HG03045 (cell line): ENCODE measurements around the gene CLPX.
"Not testable (repeated sequence)": the region's sequence is repeated elsewhere in the genome, so short reads cannot be mapped to it uniquely, and the experiment has no call there.

ENCODE experiments used
- ATAC-seq: cut with Tn5 transposase; IDR thresholded peaks from one replicate; pipeline ENCODE4 v1.9.1; 2021; ENCODE audit warnings: mild to moderate bottlenecking, moderate library complexity; ENCODE audit not compliant: unreplicated experiment

The CLPX gene

DNA sequence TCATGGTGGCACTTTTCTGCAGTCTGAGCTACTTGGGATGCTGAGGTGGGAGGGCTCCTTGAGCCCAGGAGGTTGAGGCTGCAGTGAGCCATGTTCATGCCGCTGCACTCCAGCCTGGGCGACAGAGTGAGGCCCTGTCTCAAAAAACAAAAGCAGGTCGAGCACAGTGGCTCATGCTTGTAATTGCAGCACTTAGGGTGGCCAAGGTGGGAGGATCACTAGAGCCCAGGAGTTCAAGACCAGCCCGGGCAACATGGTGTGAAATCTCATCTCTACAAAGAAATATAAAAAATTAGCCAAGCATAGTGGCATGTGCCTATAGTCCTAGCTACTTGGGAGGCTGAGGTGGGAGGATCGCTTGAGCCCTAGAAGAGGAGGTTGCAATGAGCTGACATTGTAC is 80.1 kb downstream of the CLPX start:
- ATAC-seq, result no peak

DNA sequence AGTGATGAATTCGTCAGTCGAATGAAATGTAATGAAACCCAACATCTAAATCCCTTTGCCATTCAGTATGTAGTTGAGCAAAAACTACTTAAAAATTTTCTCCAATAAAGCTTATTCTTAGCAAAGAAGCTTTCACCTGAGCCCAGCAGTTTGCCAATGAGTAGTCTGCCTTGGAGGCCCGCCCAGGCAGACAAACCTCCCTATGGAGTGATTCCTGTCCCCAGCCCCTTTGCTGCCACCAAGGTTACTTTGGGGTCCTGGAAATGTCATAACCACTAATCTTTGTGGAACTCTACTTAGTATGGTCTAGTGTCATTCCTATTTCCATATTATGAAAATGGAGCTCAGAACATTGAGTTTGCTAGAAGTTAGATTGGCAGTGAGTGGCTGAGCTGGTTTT is 82.2 kb downstream of the CLPX start:
- no peak for ATAC-seq

DNA sequence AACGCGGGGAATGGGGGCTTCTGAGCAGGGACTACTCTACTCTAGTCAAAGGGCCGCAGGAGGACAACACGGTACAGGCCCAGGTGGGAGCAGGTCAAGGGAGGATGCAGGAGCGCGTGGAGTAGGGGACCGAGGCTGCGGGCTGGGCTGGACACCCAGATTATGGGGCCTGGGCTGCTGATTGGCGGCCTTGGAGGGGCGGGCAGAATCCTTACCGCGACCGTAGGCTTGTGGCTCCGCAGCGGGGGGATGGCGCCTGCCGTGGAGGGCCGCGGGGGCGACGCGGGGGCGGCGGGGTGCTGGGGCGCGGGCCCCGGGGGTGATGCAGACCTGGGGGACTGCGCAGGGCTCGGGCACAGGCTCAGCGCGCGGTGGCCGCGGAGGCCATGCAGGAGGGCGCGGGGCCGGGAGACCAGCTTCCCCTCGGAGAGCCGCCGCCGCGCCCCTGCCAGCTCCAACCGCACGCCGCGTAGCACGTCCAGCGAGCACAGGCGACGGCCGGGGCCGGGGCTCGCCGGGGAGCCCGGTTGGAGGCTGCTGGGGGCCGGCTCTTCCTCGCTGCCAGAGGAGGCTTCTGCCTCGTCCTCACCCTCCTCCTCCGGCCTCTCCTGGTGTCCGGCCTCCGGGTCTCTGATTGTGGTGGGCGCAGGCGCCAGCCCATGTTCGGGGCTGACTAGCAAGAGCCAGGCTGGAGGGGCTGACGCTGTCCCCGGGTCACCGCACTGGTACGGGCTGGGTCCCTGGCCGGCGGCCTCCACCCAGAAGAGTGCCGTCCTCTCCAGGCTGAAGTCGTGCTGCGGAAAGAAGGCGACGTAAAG is 83.0 kb downstream of the CLPX start:
- ATAC-seq, result no peak

DNA sequence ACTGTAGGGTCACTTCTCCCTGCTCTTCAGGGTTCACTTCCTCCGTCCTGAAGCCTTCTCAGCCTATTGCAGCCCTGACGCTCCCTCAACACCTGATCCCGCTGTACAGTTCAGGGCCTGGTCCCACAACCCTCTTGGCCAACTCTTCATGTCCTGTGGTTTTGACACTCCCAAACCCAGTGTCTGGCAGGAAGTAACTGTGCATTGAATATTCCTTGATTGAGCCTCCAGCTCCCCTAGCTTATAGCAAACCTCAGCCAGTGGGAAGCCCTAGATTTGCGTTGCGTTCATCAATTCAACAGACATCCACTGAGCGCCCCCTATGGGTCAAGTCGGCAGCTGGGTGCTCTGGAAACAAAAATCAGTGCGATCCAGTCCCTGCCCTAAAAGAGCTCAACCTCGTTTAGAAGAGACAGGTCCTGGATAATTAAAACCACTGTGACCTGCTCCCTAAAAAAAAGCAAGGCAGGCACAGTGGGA is 83.7 kb downstream of the CLPX start:
- no peak for ATAC-seq

DNA sequence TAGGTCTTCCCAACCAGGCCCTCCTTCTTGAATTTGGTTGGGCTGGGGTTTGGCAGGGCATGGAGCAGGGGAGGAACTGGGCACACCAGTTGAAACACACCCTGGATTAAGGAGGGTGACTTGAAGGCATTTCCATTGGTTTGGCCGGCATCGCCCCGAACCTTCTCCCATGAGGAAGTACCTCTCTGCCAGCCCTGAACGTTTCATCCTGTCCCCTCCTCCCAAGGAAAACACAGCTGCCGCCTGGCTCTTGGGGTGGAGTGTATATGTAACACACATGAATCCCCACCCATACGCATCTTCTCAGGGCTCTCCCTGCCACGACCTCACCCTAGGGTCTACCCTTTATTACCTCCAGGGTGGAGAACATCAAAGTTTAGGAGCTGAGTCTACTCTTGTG is 84.7 kb downstream of the CLPX start:
- ATAC-seq, result no peak

DNA sequence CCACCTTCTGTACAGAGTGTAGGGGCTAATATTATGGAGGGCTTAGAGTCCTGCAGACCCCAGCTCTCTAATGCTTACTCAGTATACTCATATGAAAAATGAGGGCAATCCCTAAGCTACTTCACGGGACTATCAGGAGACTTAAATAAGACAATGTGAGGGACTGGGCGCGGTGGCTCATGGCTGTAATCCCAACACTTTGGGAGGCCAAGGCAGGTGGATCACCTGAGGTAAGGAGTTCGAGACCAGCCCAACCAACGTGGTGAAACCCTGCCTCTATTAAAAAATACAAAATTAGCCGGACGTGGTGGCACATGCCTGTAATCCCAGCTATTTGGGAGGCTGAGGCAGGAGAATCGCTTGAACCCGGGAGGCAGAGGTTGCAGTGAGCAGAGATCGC is 85.3 kb downstream of the CLPX start:
- not testable (repeated sequence) for ATAC-seq

DNA sequence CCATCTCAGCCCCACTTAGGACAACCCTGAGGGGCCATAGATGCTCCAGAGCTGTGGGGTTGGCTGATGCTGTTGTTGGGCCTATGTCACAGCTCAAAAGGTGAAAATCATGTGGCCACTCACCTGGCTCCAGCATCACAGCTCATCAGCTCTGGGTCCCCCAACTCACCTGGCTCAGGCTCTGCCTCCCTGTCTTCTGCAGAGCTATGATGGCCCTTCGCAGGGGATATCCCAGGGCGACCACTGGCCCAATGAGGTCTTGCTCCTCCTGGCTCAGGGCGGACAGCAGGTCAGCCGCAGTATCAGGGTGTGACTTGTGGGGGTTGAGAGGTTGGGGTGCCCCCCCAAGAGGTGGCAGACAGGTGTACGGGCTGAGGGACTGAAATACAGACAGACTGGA is 85.8 kb downstream of the CLPX start:
- ATAC-seq, result no peak
